Tibial artery (tissue), 4 donors: ENCODE results near the gene PARP9.

Experiments
- DNase-seq, 2 donors: peaks; one replicate each; pipeline ENCODE4 v3.0.0-alpha.2; 2019
- H3K27ac ChIP-seq, 2 donors: fragments of 200-600 bp; sonication (generic) in 1 of 2; 1 replicate in 1 of 2; 2 replicates in 1 of 2; pipeline ENCODE4 v1.5.1; 2018 to 2019; ENCODE audit warnings: mild to moderate bottlenecking in 1 of 2
- H3K27me3 ChIP-seq, 2 donors: fragments of 200-600 bp; sonication (generic) in 1 of 2; one replicate each; pipeline versions ENCODE4 v1.5.1 to v1.6.0; 2016 to 2019
- H3K36me3 ChIP-seq, 3 donors: fragments of 200-600 bp; sonication (generic) in 2 of 3; one replicate each; pipeline ENCODE4 v1.5.1; 2016 to 2019; ENCODE audit warnings: mild to moderate bottlenecking in 2 of 3
- H3K4me1 ChIP-seq, 4 donors: fragments of 200-600 bp; sonication (generic) in 2 of 4; 1 replicate in 3 of 4; 2 replicates in 1 of 4; pipeline ENCODE4 v1.5.1; 2016 to 2019
- H3K4me3 ChIP-seq, 2 donors: fragments of 200-600 bp; sonication (generic) in 1 of 2; 1 replicate in 1 of 2; 2 replicates in 1 of 2; pipeline ENCODE4 v1.5.1; 2018 to 2019; ENCODE audit warnings: mild to moderate bottlenecking in 2 of 2
- H3K9me3 ChIP-seq, 3 donors: fragments of 200-600 bp; sonication (generic) in 1 of 3; one replicate each; pipeline ENCODE4 v1.5.1; 2016 to 2019
- intact Hi-C: fragments of 100-400 bp; cut with DNase I; formaldehyde crosslinking; loops from one replicate; pipeline ENCODE4 v1.15.0; 2023; ENCODE audit warnings: low total_unique reads
- TF ChIP-seq, protein P1 (sequence below), 2 experiments: fragments of 200-600 bp in 1 of 2; fragments of 450-650 bp in 1 of 2; IDR thresholded peaks; one replicate each; pipeline ENCODE4 v1.5.1; 2017 to 2019; ENCODE audit warnings: antibody characterized with exemption in 2 of 2, mild to moderate bottlenecking in 1 of 2, moderate library complexity in 1 of 2

The PARP9 gene

DNA sequence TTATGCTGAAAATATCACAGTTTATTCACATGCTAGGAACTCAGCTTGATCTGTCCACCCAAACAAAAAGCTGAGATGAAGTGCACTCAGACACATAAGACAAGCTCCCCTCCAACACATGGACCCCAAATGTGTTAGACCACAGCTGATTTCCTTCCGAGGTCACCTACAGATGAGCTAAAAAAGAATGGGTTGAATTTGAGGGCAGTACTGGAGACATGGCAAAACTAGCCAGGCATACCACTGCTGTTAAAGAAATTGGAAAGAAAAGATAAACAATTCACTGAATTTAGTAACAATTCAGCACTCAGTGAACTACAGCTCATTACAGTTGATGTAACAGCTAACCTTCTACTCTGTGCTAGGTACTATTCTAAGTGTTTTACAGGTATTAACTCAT is 15.5 kb downstream of the PARP9 start:
- Histone ChIP-seq H3K27ac (no peak overlapping the region), H3K36me3 (peaks cover 42 to 90% (median 80%) of the 10 kb centered on the region in 3 donors), H3K4me3 (no peak overlapping the region), H3K4me1 (no peaks in the 10 kb centered on the region), H3K9me3 (no peaks in the 10 kb centered on the region), H3K27me3 (no peaks in the 10 kb centered on the region)
- TF ChIP-seq, protein P1, sequence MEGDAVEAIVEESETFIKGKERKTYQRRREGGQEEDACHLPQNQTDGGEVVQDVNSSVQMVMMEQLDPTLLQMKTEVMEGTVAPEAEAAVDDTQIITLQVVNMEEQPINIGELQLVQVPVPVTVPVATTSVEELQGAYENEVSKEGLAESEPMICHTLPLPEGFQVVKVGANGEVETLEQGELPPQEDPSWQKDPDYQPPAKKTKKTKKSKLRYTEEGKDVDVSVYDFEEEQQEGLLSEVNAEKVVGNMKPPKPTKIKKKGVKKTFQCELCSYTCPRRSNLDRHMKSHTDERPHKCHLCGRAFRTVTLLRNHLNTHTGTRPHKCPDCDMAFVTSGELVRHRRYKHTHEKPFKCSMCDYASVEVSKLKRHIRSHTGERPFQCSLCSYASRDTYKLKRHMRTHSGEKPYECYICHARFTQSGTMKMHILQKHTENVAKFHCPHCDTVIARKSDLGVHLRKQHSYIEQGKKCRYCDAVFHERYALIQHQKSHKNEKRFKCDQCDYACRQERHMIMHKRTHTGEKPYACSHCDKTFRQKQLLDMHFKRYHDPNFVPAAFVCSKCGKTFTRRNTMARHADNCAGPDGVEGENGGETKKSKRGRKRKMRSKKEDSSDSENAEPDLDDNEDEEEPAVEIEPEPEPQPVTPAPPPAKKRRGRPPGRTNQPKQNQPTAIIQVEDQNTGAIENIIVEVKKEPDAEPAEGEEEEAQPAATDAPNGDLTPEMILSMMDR (IDR thresholded peaks at IDR 0.05) = no peak
- DNase-seq = no peak
- intact Hi-C loops = no loop called here

DNA sequence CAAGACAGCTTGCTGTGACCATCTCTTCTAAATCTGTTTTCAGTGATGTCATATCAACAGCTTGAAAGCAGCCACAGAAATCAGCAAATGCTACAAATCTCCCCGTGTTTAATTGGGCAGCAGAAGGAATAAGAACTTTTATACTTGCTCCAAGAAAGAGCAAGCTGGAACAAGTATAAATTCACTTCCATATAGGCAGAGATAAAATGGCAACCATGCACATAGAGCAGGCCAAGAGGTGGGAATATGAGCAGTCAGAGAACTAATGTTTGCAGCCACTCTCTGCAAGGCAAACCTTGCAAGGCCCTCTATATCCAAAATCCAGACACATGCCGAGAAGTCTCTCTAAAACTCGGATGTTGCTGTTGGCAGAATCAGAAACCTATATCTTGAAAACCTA is 16.0 kb downstream of the PARP9 start:
- DNase-seq = no peak
- TF ChIP-seq, protein P1 (IDR thresholded peaks at IDR 0.05) = no peak
- H3K9me3 ChIP-seq = no peaks in the 10 kb centered on the region
- no peak overlapping the region for H3K27ac ChIP-seq
- no peak overlapping the region for H3K4me3 ChIP-seq
- no peaks in the 10 kb centered on the region for H3K27me3 ChIP-seq
- no peaks in the 10 kb centered on the region for H3K4me1 ChIP-seq
- intact Hi-C loops = no loop called here
- peaks cover 42 to 89% (median 84%) of the 10 kb centered on the region in 3 donors for H3K36me3 ChIP-seq

DNA sequence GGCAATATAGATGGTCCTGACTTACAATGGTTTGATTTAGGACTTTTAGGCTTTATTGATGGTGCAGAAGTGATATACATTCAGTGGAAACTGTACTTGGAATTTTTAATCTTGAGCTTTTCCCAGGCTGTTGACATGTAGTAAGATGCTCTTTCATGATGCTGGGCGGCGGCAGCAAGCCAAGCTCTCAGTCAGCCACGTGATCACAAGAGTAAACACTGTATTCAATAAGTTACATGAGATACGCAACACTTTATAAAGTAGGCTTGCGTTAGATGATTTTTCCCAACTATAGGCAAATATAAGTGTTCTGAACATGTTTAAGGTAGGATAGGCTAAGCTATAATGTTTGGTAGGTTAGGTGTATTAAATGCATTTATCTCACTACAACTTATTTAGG is 17.9 kb downstream of the PARP9 start:
- no peaks in the 10 kb centered on the region for H3K9me3 ChIP-seq
- TF ChIP-seq, protein P1 (IDR thresholded peaks at IDR 0.05) = no peak
- intact Hi-C loops = no loop called here
- H3K27me3 ChIP-seq = no peaks in the 10 kb centered on the region
- peaks cover 35 to 85% (median 74%) of the 10 kb centered on the region in 3 donors for H3K36me3 ChIP-seq
- no peaks in the 10 kb centered on the region for H3K4me1 ChIP-seq
- H3K4me3 ChIP-seq = no peak overlapping the region
- no peak for DNase-seq
- H3K27ac ChIP-seq = no peak overlapping the region

DNA sequence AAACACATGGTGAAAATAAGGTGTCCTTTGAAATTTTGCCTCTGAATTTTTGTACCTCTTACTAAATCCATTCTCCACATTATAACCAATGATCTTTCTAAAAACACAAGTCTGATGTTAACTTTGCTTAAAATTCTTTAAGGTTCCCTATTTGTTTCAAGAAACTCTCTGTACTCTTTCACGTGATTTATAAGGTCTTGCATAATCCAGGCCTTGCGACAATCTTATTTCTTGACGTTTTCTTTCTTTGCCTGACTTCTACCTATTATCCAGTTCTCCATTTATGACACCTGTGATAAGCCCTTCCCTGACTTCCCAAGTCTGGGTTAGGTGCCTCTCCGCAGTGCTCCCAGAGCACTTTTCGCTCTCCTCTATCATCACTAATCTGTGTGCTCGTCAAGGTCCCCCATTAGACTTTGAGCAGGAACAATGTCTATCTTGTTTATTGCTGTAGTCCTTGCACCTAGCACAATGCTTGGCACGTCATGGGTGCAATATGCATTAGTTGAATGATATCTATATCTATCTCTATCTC is 25.1 kb downstream of the PARP9 start:
- Histone ChIP-seq H3K27me3 (no peaks in the 10 kb centered on the region), H3K4me1 (no peaks in the 10 kb centered on the region), H3K9me3 (no peaks in the 10 kb centered on the region), H3K36me3 (peaks cover 44 to 64% (median 50%) of the 10 kb centered on the region in 3 donors), H3K27ac (no peak overlapping the region), H3K4me3 (no peak overlapping the region)
- TF ChIP-seq, protein P1 (IDR thresholded peaks at IDR 0.05) = no peak
- no peak for DNase-seq
- intact Hi-C loops = no loop called here

DNA sequence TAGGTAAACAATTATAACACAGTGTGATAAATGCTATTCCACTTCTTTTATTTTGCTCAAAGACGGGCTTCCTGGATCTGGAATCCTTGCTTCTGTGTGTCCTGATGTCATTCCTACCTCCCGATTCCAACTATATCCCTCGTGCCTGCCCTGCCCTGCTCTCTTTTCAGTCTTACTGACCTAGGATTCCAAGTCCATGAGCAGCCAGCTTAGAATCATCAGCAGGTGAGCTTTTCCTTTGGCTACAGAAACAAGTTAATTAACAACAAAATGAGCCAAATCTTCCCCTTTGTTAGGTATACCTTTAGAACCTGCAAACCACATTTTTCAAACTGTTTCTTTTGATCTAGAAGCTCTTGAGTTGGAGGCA is 27.5 kb downstream of the PARP9 start:
- H3K4me3 ChIP-seq = no peak overlapping the region
- TF ChIP-seq, protein P1 (IDR thresholded peaks at IDR 0.05) = no peak
- no peaks in the 10 kb centered on the region for H3K27me3 ChIP-seq
- intact Hi-C loops = no loop called here
- H3K9me3 ChIP-seq = no peaks in the 10 kb centered on the region
- DNase-seq = no peak
- H3K27ac ChIP-seq = no peak overlapping the region
- H3K36me3 ChIP-seq = peaks cover 60 to 75% (median 64%) of the 10 kb centered on the region in 3 donors
- no peaks in the 10 kb centered on the region for H3K4me1 ChIP-seq
